ENCODE data around the gene TOR4A.

GRCh38 chr9:137244486-137245449 lies 32.8 kb upstream of the TOR4A start:
- TF ChIP-seq, protein P1, sequence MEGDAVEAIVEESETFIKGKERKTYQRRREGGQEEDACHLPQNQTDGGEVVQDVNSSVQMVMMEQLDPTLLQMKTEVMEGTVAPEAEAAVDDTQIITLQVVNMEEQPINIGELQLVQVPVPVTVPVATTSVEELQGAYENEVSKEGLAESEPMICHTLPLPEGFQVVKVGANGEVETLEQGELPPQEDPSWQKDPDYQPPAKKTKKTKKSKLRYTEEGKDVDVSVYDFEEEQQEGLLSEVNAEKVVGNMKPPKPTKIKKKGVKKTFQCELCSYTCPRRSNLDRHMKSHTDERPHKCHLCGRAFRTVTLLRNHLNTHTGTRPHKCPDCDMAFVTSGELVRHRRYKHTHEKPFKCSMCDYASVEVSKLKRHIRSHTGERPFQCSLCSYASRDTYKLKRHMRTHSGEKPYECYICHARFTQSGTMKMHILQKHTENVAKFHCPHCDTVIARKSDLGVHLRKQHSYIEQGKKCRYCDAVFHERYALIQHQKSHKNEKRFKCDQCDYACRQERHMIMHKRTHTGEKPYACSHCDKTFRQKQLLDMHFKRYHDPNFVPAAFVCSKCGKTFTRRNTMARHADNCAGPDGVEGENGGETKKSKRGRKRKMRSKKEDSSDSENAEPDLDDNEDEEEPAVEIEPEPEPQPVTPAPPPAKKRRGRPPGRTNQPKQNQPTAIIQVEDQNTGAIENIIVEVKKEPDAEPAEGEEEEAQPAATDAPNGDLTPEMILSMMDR (IDR thresholded peaks at IDR 0.05) = no peak
- TF ChIP-seq EP300 (IDR thresholded peaks at IDR 0.05) = no peak
